Neural progenitor cell (in vitro differentiated cells): Measurements from ENCODE around the gene NLRP6. TPM values are rescaled to one million over a fixed set of nuclear protein-coding genes. Genes with fewer than 3 reads are reported as not detected.

Source experiments
- DNase-seq: peaks from one replicate; pipeline ENCODE4 v3.0.0-alpha.2; 2016; ENCODE audit warnings: low spot score
- H2AFZ ChIP-seq: fragments of 200-600 bp; sonication (generic); replicated peaks from 2 replicates; pipeline ENCODE4 v1.6.1; 2016; ENCODE audit warnings: antibody characterized with exemption
- H3F3A ChIP-seq: fragments of 200-600 bp; sonication (generic); 2 replicates; pipeline ENCODE4 v1.6.1; 2016; ENCODE audit warnings: antibody characterized with exemption, low read depth
- H3K27ac ChIP-seq: fragments of 200-600 bp; sonication (generic); 2 replicates; pipeline ENCODE4 v1.5.1; 2016; ENCODE audit warnings: mild to moderate bottlenecking
- H3K27me3 ChIP-seq: fragments of 200-600 bp; sonication (generic); 2 replicates; pipeline ENCODE4 v1.6.1; 2016; ENCODE audit warnings: mild to moderate bottlenecking, moderate library complexity
- H3K36me3 ChIP-seq: fragments of 200-600 bp; sonication (generic); 2 replicates; pipeline ENCODE4 v1.5.1; 2016
- H3K4me1 ChIP-seq: fragments of 200-600 bp; sonication (generic); 2 replicates; pipeline ENCODE4 v1.6.1; 2016; ENCODE audit warnings: mixed run types
- H3K4me2 ChIP-seq: fragments of 200-600 bp; sonication (generic); 2 replicates; pipeline ENCODE4 v1.6.1; 2016
- H3K4me3 ChIP-seq: fragments of 200-600 bp; sonication (generic); 2 replicates; pipeline ENCODE4 v1.5.1; 2016
- H3K79me2 ChIP-seq: fragments of 200-600 bp; sonication (generic); 2 replicates; pipeline ENCODE4 v1.6.1; 2016; ENCODE audit warnings: low read depth
- H3K9ac ChIP-seq: fragments of 200-600 bp; sonication (generic); 2 replicates; pipeline ENCODE4 v1.6.1; 2016
- H3K9me3 ChIP-seq: fragments of 200-600 bp; sonication (generic); 2 replicates; pipeline ENCODE4 v1.5.1; 2016; ENCODE audit warnings: low read depth
- H4K20me1 ChIP-seq: fragments of 200-600 bp; sonication (generic); 2 replicates; pipeline ENCODE4 v1.6.1; 2016; ENCODE audit warnings: low read depth
- H3K27ac Mint-ChIP-seq: 3 replicates; pipeline ENCODE4 v1.8.0; 2021; ENCODE audit warnings: mixed read lengths
- H3K27me3 Mint-ChIP-seq: 2 replicates; pipeline ENCODE4 v1.8.0; 2022; ENCODE audit warnings: low read depth, mild to moderate bottlenecking, inconsistent platforms, moderate library complexity, mixed read lengths; ENCODE audit not compliant: insufficient read depth
- H3K36me3 Mint-ChIP-seq: 3 replicates; pipeline ENCODE4 v1.8.0; 2021; ENCODE audit warnings: mixed read lengths
- H3K4me1 Mint-ChIP-seq: 3 replicates; pipeline ENCODE4 v1.8.0; 2021; ENCODE audit warnings: mixed read lengths
- H3K4me3 Mint-ChIP-seq: 3 replicates; pipeline ENCODE4 v1.8.0; 2021; ENCODE audit warnings: mild to moderate bottlenecking, moderate library complexity, mixed read lengths
- H3K9me3 Mint-ChIP-seq: 3 replicates; pipeline ENCODE4 v1.8.0; 2020; ENCODE audit warnings: mixed read lengths
- EZH2 ChIP-seq: fragments of 200-600 bp; sonication (generic); IDR thresholded peaks from 2 replicates; pipeline ENCODE4 v1.6.1; 2017; ENCODE audit warnings: antibody characterized with exemption, mild to moderate bottlenecking, moderate library complexity
- EZH2phosphoT487 ChIP-seq: fragments of 200-600 bp; sonication (generic); IDR thresholded peaks from 2 replicates; pipeline ENCODE4 v1.6.1; 2017; ENCODE audit warnings: antibody characterized with exemption
- total RNA-seq: library from RNA; depleted of rRNA; stranded (reverse); fragments of >200 nt; gene quantifications from 2 replicates; pipeline ENCODE4 v1.2.3, GENCODE V29; 2015; ENCODE audit warnings: low replicate concordance
- TF ChIP-seq, protein P1 (sequence below): fragments of 200-600 bp; sonication (generic); IDR thresholded peaks from 2 replicates; pipeline ENCODE4 v1.5.1; 2017; ENCODE audit warnings: antibody characterized with exemption, mild to moderate bottlenecking

NLRP6 gene
- total RNA-seq, 1 donor from 2014 or later: not detected

DNA sequence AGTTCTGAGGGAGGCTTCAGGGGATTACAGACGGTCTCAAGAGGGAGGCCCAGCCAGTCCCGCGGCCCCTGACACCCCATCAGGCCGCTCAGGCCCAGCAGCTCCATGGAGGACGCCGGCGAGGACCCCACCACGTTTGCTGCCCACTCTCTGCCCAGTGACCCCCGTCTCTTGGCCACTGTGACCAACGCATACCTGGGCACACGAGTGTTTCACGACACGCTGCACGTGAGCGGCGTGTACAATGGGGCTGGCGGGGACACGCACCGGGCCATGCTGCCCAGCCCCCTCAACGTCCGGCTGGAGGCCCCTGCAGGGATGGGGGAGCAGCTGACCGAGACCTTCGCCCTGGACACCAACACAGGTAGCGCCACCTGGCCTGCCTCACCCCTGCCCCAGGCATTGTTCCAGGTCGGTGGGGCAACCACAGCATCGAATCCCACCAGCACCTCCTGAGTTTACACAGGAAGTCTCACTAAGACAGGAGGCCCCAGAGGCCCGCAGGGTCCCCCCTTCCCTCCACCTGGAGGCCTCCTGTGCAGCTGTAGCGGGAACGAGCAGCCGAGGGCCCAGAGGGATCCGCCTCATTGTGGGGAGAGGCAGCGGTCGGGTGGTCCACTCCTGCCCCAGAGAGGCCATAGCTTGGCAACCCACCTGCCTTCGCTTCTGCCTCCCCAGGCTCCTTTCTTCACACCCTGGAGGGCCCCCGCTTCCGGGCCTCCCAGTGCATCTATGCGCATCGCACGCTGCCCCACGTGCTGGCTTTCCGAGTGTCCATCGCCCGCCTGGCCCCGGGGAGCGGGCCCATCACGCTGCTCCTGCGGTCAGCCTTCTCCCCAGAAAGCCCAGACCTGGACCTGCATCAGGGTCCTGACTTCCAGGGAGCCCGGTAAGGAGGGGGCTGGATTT, 11.8 kb downstream of the NLRP6 start:
- Histone ChIP-seq H3K4me2 (peak overlapping the region; percentile 94), H3K9ac (peak overlapping the region; percentile 20), H3K9me3 (no peaks in the 10 kb centered on the region), H3K4me1 (peaks cover 14% of the 10 kb centered on the region), H3F3A (no peaks in the 10 kb centered on the region), H3K4me3 (peak overlapping the region; percentile 81), H3K27me3 (peaks cover 21% of the 10 kb centered on the region), H4K20me1 (no peaks in the 10 kb centered on the region), H2AFZ (no peak overlapping the region), H3K79me2 (no peaks in the 10 kb centered on the region), H3K36me3 (no peaks in the 10 kb centered on the region), H3K27ac (no peak overlapping the region)
- Mint-ChIP-seq H3K27ac (no peak overlapping the region), H3K27me3 (peaks cover 12% of the 10 kb centered on the region), H3K36me3 (no peaks in the 10 kb centered on the region), H3K4me1 (peaks cover 14% of the 10 kb centered on the region), H3K4me3 (peak overlapping the region; percentile 84), H3K9me3 (no peaks in the 10 kb centered on the region)
- TF ChIP-seq, protein P1, sequence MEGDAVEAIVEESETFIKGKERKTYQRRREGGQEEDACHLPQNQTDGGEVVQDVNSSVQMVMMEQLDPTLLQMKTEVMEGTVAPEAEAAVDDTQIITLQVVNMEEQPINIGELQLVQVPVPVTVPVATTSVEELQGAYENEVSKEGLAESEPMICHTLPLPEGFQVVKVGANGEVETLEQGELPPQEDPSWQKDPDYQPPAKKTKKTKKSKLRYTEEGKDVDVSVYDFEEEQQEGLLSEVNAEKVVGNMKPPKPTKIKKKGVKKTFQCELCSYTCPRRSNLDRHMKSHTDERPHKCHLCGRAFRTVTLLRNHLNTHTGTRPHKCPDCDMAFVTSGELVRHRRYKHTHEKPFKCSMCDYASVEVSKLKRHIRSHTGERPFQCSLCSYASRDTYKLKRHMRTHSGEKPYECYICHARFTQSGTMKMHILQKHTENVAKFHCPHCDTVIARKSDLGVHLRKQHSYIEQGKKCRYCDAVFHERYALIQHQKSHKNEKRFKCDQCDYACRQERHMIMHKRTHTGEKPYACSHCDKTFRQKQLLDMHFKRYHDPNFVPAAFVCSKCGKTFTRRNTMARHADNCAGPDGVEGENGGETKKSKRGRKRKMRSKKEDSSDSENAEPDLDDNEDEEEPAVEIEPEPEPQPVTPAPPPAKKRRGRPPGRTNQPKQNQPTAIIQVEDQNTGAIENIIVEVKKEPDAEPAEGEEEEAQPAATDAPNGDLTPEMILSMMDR: no peak
- TF ChIP-seq EZH2 (no peak), EZH2phosphoT487 (no peak)
- DNase-seq: no peak

- H3K9me3 Mint-ChIP-seq: no peaks in the 10 kb centered on the region
- Histone ChIP-seq H3K4me2 (no peak overlapping the region), H2AFZ (no peak overlapping the region)
Measured at GRCh38 chr11:290621-291231, 12.5 kb downstream of the NLRP6 start.

DNA sequence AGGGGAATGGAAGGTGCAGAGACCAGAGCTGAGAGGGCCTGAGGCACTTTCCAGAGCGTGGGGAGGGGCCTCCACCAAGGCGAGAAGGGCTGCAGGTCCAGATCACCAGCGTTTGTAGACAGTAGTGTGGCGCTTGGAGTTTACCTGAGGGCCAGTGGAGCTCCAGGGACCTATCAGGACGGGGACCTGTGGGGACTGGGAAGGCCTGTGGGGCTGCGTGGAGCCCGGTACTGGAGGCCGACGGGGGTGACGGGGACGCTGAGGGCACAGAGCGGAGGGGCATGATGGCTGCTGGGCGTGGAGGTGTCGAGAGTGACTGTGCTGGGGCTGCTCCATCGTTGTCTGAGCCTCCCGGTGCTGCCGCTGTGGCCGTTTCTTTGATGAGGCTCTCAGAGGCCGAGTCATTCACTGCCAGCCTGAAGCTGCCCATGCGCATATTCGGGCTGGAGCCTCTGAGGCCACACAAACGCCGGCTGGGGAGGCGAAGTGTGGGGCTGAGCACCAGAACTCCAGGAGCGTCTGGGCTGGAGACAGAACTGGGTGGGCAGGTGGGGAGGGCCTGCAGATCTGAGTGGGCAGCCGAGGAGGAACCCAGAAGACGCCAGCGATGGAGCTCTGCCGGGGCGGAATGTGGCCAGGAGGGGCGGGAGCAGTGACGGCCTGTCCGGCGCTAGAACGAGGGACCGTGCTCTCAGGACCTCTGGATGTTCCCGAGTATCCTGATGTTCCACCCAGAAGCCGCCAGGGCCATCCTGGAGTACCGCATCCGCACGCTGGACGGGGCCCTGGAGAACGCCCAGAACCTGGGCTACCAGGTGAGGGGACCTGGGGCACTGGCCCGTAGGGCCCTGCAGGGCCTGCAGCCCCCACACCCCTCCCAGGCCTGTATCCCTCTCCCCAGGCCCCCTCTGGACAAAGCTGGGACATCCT, 13.3 kb downstream of the NLRP6 start:
- peaks cover 14% of the 10 kb centered on the region for H3K4me1 Mint-ChIP-seq
- TF ChIP-seq EZH2phosphoT487: no peak
- TF ChIP-seq EZH2: no peak
- TF ChIP-seq, protein P1: no peak
- peak overlapping the region; percentile 54 for H3K4me3 Mint-ChIP-seq
- H3K27me3 ChIP-seq: peaks cover 21% of the 10 kb centered on the region
- H3K9ac ChIP-seq: no peak overlapping the region
- H3K79me2 ChIP-seq: no peaks in the 10 kb centered on the region
- peaks cover 14% of the 10 kb centered on the region for H3K4me1 ChIP-seq
- no peaks in the 10 kb centered on the region for H3K9me3 ChIP-seq
- no peak overlapping the region for H3K4me2 ChIP-seq
- no peak overlapping the region for H3K27ac ChIP-seq
- no peak for DNase-seq
- H3K36me3 Mint-ChIP-seq: no peaks in the 10 kb centered on the region
- H3K9me3 Mint-ChIP-seq: no peaks in the 10 kb centered on the region
- no peaks in the 10 kb centered on the region for H3F3A ChIP-seq
- H3K27ac Mint-ChIP-seq: peak overlapping the region; percentile 50
- H3K4me3 ChIP-seq: no peak overlapping the region
- H2AFZ ChIP-seq: no peak overlapping the region
- no peaks in the 10 kb centered on the region for H4K20me1 ChIP-seq
- H3K36me3 ChIP-seq: no peaks in the 10 kb centered on the region
- peaks cover 13% of the 10 kb centered on the region for H3K27me3 Mint-ChIP-seq

More at GRCh38 chr11:290621-291231, 12.5 kb downstream of the NLRP6 start:
- H3K9me3 ChIP-seq: no peaks in the 10 kb centered on the region
- H3K36me3 ChIP-seq: no peaks in the 10 kb centered on the region
- no peaks in the 10 kb centered on the region for H3F3A ChIP-seq
- H3K27ac ChIP-seq: no peak overlapping the region
- Mint-ChIP-seq H3K27me3 (peaks cover 10% of the 10 kb centered on the region), H3K36me3 (no peaks in the 10 kb centered on the region), H3K27ac (peak overlapping the region; percentile 50), H3K4me1 (peaks cover 14% of the 10 kb centered on the region), H3K4me3 (peak overlapping the region; percentile 54)
- no peak for DNase-seq
- H3K4me3 ChIP-seq: no peak overlapping the region
- no peaks in the 10 kb centered on the region for H3K79me2 ChIP-seq
- H3K4me1 ChIP-seq: peaks cover 14% of the 10 kb centered on the region
- H4K20me1 ChIP-seq: no peaks in the 10 kb centered on the region
- H3K9ac ChIP-seq: no peak overlapping the region
- peaks cover 21% of the 10 kb centered on the region for H3K27me3 ChIP-seq
- TF ChIP-seq EZH2phosphoT487 (no peak), EZH2 (no peak)
- TF ChIP-seq, protein P1: no peak
